Lower leg skin (tissue), 4 donors: ENCODE results near the gene ANKFN1. TPM values are rescaled to one million over a fixed set of nuclear protein-coding genes. Genes with fewer than 3 reads are reported as not detected.

Source experiments
- DNase-seq, 2 donors: peaks; one replicate each; pipeline ENCODE4 v3.0.0-alpha.2; 2019; ENCODE audit warnings: low spot score in 2 of 2
- H3K4me3 ChIP-seq: fragments of 200-600 bp; sonication (generic); 2 replicates; pipeline ENCODE4 v1.5.1; 2017; ENCODE audit warnings: mild to moderate bottlenecking, low read depth; ENCODE audit not compliant: poor library complexity, severe bottlenecking
- CTCF ChIP-seq, 3 donors: fragments of 450-650 bp; IDR thresholded peaks; one replicate each; pipeline ENCODE4 v1.5.1; 2016; ENCODE audit warnings: antibody characterized with exemption in 3 of 3, mild to moderate bottlenecking in 3 of 3, moderate library complexity in 2 of 3
- POLR2A ChIP-seq, 2 donors: fragments of 450-650 bp; IDR thresholded peaks; one replicate each; pipeline ENCODE4 v1.6.1; 2016 to 2017; ENCODE audit warnings: antibody characterized with exemption in 2 of 2, mild to moderate bottlenecking in 1 of 2, moderate library complexity in 1 of 2
- WGBS, 2 donors: methylation state at CpG; one replicate each; pipeline ENCODE4 v1.1.5; 2018; 5-methylcytosine and 5-hydroxymethylcytosine counted together
- intact Hi-C: fragments of 100-400 bp; cut with DNase I; formaldehyde crosslinking; loops from one replicate; pipeline ENCODE4 v1.15.0; 2023; ENCODE audit warnings: low total_unique reads
- total RNA-seq, 4 donors: library from RNA; depleted of rRNA; stranded (reverse); fragments of >200 nt; gene quantifications; one replicate each; pipeline ENCODE4 v1.1.0, GENCODE V29; 2016

The ANKFN1 gene
- total RNA-seq, 4 donors from 2014 or later: 1.1 to 3.1 (median 1.4) TPM

- 90 to 93% methylated on average over 3 of the region's 3 CpGs for WGBS, 2 donors
- no peak for TF ChIP-seq POLR2A (IDR thresholded peaks at IDR 0.05)
- no peak for TF ChIP-seq CTCF (IDR thresholded peaks at IDR 0.05)
- no peak overlapping the region for H3K4me3 ChIP-seq
- DNase-seq: no peak
- intact Hi-C loops: no loop called here
These were observed 318.4 kb downstream of the ANKFN1 start for GRCh38 chr17:56471696-56472095.

DNA sequence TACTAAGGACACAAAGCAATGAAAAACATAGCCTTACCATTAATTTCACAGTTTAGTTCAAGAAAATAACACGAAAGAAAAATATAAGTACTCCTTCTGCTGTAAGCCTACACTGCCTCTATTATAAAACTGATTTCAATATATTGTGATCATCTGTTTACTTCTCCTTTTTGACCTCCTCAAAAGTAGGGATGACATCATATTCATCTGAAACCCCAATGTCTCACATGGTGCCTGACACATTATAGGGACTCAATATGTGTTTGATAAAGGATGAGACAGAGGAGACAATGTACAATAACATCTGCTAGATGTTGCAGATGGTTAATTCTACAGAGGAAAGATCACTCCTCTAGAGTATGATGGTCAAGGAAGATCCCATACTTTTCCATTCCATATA lies 321.8 kb downstream of the ANKFN1 start:
- 90 to 91% methylated on average over 1 of the region's 1 CpG for WGBS, 2 donors
- intact Hi-C loops: no loop called here
- H3K4me3 ChIP-seq: no peak overlapping the region
- DNase-seq: no peak
- TF ChIP-seq POLR2A (IDR thresholded peaks at IDR 0.05): no peak

GRCh38 chr17:56478836-56479447 lies 325.7 kb downstream of the ANKFN1 start:
- intact Hi-C loops: no loop called here
- TF ChIP-seq POLR2A (IDR thresholded peaks at IDR 0.05) (no peak), CTCF (IDR thresholded peaks at IDR 0.05) (no peak)
- no peak for DNase-seq
- WGBS, 2 donors: 77 to 79% methylated on average over 7 of the region's 7 CpGs
- no peak overlapping the region for H3K4me3 ChIP-seq

DNA sequence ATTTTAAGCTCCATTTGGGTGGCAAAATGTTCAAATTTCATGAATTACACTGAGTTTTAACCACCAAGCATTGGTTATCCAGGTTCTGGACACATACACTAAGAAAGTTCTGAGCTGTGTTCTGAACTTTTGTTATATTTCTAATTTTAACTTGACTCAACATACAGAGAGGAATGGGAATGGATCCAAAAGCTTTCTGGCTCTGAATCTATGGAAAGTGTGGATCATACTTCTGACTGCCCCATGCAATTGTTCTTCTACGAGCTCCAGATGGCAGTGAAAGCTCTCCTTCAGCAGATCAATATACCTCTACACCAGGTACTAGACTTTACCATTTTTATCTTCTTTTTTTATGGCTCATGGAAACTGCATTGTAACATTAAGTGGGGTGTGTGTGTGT lies 327.2 kb downstream of the ANKFN1 start:
- 36 to 59% methylated on average over 1 of the region's 1 CpG for WGBS, 2 donors
- no peak for DNase-seq
- H3K4me3 ChIP-seq: no peak overlapping the region
- intact Hi-C loops: no loop called here
- TF ChIP-seq CTCF (IDR thresholded peaks at IDR 0.05) (no peak), POLR2A (IDR thresholded peaks at IDR 0.05) (no peak)

- no peak for DNase-seq
- WGBS, 2 donors: 75 to 77% methylated on average over 5 of the region's 5 CpGs
- no peak overlapping the region for H3K4me3 ChIP-seq
- intact Hi-C loops: no loop called here
- no peak for TF ChIP-seq POLR2A (IDR thresholded peaks at IDR 0.05)
- TF ChIP-seq CTCF (IDR thresholded peaks at IDR 0.05): no peak
These were observed 328.4 kb downstream of the ANKFN1 start for GRCh38 chr17:56481659-56482058.

DNA sequence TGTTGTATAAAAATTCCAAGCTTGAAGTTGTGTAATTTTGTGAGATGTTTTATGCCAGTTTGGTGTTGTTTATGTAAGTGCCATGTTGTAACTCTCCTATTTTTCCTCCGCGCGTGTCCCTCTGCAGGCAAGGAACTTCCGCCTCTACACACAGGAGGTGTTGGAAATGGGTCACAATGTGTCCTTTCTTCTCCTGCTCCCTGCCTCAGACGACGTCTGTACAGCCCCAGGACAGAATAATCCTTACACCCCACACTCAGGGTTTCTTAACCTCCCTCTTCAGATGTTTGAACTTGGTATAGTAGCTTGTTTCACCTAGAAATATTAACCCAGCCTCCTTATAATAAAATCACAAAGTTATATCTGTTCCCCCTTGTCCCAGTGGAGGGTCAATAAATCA lies 329.0 kb downstream of the ANKFN1 start:
- H3K4me3 ChIP-seq: no peak overlapping the region
- TF ChIP-seq CTCF (IDR thresholded peaks at IDR 0.05) (no peak), POLR2A (IDR thresholded peaks at IDR 0.05) (no peak)
- intact Hi-C loops: no loop called here
- 74 to 76% methylated on average over 6 of the region's 6 CpGs for WGBS, 2 donors
- no peak for DNase-seq
